Measurements from ENCODE around the gene FOXP1.
A peak's percentile ranks its signal among the peaks of the same experiment; 100 is the strongest.

FOXP1 gene

GRCh38 chr3:71240034-71240433 is 343.5 kb downstream of the FOXP1 start:
- DNase-seq (ENCODE audit: low spot score), result no peak

- DNase-seq (ENCODE audit: low spot score), result no peak
Measured at GRCh38 chr3:71238355-71238757, 345.2 kb downstream of the FOXP1 start.

DNA sequence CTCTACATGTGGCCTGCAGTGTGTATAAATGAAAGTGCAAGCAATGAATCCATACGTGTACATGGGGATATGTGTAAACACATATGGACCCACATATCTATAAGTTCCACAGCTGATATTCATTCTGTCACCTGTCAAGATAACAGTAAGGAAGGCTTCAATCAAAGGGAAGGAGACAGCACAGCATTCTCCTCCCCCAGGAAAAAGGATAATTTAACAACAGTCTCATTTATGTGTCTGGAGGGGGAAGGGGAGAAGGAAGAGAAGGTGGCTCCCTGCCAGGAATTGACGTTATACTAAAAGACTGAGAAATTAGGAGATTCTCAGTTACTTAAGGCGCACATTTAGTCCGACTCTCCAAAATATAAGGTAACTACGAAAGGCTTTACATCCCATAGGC is 345.9 kb downstream of the FOXP1 start:
- DNase-seq (ENCODE audit: low spot score), result no peak

DNA sequence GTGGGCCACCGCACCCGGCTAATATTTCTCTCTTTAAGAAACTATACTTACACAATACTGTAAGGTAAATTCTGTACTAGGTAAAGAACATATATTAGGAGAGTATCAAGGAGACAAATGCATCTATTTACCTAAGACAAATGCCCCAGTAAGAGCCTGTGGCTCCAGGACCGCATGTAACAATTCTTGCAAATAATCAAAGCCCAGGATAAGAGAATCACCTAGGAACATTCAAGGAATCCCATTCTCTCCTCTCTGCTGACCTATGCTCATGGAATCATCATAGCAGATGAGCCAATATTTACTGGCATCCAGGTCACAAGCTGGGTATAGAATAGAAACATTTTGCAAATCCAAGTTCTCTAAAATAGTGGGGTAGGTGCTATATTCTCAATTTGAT is 347.7 kb downstream of the FOXP1 start:
- DNase-seq (ENCODE audit: low spot score), result no peak

DNA sequence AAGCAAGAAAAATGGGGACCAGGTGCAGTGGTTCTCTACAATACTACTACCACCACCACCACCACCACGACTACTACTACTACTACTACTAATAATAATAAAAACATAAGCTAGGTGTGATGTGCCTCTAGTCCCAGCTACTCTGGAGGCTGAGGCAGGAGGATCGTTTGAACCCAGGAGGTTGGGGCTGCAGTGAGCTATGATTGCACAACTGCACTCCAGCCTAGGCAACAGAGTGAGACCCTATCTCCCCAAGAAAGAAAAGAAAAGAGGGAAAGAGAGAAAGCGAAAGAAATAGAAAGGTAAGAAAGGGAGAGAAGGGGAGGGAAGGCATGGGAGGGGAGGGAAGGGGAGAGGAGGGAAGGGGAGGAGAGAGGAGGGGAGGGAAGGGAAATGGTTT is 350.6 kb downstream of the FOXP1 start:
- DNase-seq (ENCODE audit: low spot score), result no peak

GRCh38 chr3:71232175-71232679 is 351.3 kb downstream of the FOXP1 start:
- DNase-seq (ENCODE audit: low spot score), result no peak

DNA sequence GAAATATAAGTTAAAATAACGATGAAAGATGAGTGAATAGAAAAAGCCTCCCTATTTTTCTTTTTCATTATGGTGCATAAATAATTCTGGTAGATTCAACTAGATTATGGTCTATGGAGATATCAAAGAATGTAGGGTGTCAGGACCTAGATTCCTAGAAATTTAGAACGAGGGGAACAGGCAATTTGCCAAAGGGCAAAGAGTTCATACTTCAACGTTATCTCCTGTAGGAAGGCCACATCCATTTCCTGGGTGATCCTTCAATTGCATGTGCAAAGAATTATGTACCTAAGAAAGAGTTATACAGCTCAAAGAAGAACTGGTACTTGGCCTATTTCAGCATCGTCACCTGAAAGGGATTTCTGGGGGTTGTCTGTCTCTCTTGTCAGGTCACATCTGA is 351.8 kb downstream of the FOXP1 start:
- no peak for DNase-seq (ENCODE audit: low spot score)

GRCh38 chr3:71229905-71230657 is 353.4 kb downstream of the FOXP1 start:
- DNase-seq (ENCODE audit: low spot score), result peak; percentile 23

- no peak for DNase-seq (ENCODE audit: low spot score)
Measured at GRCh38 chr3:71228156-71228866, 355.2 kb downstream of the FOXP1 start.

DNA sequence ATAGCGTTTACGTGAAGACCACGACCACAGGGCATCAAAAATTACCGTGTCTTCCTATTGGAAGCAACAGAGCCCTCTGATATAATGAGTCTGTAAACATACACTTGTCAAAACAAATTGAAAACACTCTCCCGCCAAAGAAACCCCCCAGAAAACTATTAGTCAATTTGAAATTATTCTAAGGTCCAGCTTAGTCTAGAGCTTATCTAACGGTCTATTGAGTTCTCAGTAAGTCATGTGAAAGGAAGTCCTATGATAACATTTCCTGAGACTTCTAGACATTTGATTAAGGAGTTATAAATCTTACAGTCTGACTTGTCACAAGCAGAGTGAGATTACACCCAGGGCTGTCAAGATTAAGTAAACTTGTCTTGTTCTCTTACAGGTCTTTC is 356.3 kb downstream of the FOXP1 start:
- DNase-seq (ENCODE audit: low spot score), result no peak

DNA sequence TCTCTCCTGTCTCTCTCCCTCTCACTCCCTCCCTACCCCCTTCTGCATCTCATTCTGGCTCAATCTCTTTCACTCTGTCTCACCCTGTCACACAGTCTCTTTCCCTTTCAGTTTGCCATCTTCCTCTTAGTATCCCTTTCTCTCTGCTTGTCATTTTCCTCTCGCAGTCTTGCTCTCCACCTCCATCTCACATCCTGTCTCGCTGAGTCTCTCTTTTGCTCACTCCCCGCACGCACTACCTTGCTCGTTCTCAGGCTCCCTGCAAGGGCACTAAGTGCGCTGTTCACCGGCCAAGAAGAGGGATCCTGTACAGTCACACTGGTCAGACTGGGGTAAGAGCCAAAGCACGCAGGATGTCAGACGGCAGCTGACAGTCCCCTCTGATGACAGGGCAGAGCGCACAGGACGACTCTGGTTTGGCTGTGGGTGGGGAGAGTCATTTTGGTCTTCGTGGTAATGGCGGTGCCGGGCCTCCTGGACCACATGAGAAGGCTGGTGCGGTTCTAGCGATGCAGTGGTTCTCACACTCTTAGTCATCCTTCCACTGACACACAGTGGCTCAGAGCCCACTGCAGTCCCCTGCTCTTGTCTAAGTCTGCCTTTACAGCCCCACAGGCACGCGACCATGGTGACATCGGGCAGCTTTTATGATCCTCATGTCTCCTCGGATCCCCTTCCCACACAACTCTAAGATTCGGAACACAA is 356.8 kb downstream of the FOXP1 start:
- DNase-seq (ENCODE audit: low spot score), result peak; percentile 27

DNA sequence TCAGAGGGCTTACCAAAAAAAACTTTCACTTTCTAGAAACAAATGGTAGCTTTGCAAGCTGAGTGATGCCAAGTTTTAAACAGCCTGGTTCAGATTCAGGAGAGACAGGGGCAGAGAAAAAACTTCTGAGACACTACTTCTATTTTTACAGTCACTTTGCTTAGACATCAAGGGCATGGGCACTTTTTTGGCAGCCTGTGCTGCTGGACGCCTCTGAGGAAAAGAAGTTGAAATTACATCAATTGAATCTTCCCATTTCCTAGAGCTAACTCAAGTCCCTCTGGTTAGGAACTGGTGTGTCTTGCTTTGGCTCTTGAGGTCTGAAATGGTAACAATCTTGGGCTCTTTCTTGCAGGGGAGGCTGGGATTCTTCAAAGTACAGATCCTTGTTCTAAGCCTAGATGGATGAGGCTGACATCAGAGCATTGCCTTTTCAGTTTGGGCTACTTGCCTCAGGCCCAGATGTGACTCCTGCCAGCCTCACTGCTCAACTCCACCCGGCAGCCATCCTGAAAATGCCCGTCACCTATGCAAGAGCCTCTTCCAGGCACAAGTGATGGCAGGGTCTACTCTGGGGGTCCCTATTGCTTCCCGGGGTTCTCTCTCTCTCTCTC is 357.5 kb downstream of the FOXP1 start:
- peak; percentile 22 for DNase-seq (ENCODE audit: low spot score)

DNA sequence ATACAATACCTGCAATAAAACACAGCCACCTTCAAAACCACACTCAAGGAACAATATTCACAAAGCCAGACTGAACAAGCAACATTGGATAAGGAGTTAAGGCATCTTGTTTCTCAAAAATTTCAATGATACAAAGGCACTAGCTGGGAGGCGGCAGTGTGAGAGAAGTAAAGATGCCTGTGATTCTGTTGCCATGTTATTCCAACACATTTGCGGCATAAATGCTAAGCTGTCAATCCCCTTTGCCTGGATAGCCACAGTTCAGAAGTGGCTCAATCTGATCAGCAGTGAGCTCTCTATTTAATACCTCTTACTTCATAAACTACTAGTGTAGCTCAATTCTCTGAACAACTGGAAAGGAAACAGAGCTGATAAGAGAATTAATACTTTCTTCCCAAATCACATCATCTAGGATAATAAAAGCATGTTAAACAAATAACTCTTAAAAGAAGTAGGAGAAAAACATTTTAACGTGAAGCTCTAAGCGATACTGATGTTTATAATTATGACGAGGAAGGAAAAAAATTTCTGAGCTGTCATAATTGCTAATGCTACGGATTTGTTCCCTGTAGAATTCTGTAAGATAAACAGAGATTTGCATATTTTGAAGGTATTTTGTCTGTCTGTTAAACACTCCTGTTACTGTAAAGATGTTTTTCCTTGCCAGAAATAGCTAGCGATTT is 358.4 kb downstream of the FOXP1 start:
- no peak for DNase-seq (ENCODE audit: low spot score)

DNA sequence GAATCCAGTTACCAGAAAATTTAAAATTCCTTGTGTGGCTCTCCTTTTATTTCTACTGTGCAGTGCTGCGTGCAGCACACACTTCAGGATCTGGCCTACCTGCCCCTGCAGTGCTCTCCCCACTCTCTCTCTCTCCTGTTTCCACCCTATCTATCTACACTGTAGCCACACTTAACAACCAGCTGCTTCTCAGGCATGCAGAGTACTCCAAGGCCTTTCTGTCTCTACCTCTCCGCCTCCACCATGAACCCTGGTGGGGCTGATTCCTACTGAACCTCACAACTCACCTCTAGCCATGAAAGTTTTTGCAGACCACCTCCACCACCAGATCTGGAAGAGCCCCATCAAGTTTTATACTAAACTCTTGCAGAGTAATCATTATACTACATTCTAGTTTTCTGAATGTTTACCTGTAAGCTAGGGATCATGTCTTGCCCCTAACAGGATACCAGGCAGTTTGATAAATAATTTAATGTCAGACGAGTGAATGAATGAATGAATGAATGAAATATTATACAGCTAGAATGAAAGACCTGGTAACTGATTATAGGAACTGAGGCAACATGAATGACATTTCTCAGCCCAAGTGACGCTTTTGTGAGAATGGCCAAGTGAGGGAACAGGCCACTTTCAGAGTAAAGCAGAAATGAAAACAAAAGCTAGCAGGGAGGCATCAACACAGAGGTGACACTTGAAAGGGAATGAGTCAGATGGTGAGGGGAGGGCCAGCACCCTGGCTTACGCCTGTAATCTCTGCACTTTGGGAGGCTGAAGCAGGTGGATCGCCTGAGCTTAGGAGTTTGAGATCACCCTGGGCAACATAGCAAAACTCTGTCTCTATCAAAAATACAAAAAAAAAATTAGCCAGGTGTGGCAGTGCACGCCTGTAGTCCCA is 363.5 kb downstream of the FOXP1 start:
- DNase-seq (ENCODE audit: low spot score), result no peak

GRCh38 chr3:71218508-71218907 is 365.0 kb downstream of the FOXP1 start:
- no peak for DNase-seq (ENCODE audit: low spot score)

DNA sequence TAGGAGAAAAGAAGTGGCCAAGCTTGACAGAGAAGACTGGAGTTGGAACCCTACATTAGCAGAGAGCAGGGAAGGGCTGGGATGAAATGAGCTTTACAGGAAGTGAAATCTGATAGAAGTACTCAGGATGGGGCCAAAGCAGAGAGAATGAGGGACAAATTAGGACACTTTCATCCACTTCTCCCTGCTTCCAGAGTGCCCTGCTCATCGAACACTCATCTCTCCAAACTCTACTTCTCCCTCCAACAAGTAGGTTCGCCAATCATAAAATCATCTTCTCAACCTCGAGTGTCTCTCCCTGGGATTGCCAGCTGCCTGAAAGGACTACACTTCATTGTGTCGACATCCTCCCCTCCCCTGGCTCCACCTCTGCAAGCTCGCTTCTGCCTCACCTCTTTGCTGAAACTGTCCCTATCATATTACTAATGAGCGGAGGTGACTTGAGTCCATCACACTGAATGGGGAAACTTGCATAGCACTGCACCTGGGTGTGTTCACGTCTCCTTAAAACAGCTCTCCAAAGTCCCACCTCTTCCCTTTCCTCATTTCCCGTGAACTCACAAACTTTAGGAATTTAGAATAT is 365.8 kb downstream of the FOXP1 start:
- DNase-seq (ENCODE audit: low spot score), result no peak

GRCh38 chr3:71215351-71215750 is 368.2 kb downstream of the FOXP1 start:
- no peak for DNase-seq (ENCODE audit: low spot score)

DNA sequence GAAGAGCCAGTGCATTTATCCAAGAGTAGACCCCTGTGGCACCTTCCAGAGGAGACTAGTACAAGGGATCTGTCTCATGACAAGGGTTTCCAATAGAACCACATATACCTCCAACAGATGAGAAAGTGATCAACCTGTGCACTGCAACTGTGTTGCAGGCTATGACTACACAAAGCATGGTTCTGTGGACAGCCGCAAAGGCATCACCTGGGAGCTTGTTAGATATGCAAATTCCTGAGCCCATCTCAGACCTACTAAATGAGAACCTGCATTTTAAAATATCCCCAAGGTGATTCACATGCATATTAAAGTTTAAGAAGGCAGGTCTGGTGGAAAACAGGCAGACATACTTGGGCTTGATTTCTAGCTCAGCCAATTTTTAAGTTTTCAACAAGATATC is 368.7 kb downstream of the FOXP1 start:
- DNase-seq (ENCODE audit: low spot score), result no peak

GRCh38 chr3:71214016-71214415 is 369.5 kb downstream of the FOXP1 start:
- no peak for DNase-seq (ENCODE audit: low spot score)

DNA sequence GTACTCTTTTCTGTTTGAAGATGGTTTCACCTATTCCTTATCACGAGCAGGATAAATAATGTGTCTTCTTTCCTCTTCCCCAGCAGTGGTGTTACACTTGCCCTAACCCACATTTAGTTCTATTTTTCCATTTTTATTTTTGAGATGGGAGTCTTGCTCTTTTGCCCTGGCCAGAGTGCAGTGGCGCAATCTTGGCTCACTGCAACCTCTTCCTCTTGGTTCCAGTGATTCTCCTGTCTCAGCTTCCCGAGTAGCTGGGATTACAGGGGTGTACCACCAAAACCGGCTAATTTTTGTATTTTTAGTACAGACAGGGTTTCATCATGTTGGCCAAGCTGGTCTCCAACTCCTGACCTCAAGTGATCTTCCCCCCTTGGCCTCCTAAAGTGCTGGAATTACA is 372.4 kb downstream of the FOXP1 start:
- DNase-seq (ENCODE audit: low spot score), result no peak

Measured in globus pallidus (tissue), 1 donor.